Tibial nerve (tissue), 4 donors: Measurements from ENCODE around the gene RAPGEF5.

Source experiments
- CTCF ChIP-seq, 5 experiments: fragments of 200-600 bp in 3 of 5; fragments of 450-650 bp in 2 of 5; sonication (generic) in 3 of 5; IDR thresholded peaks; one replicate each; pipeline ENCODE4 v1.5.1; 2016 to 2019; ENCODE audit warnings: antibody characterized with exemption in 5 of 5, mild to moderate bottlenecking in 3 of 5, moderate library complexity in 2 of 5
- EP300 ChIP-seq, 2 donors: sonication (generic); formaldehyde crosslinking; IDR thresholded peaks; one replicate each; pipeline ENCODE4 v1.6.1; 2017; ENCODE audit warnings: antibody characterized with exemption in 2 of 2, mild to moderate bottlenecking in 1 of 2
- POLR2A ChIP-seq, 2 donors: fragments of 450-650 bp; IDR thresholded peaks; one replicate each; pipeline ENCODE4 v1.6.1; 2017; ENCODE audit warnings: antibody characterized with exemption in 2 of 2, mild to moderate bottlenecking in 2 of 2, moderate library complexity in 2 of 2

GRCh38 chr7:22386206-22386858, 29.4 kb upstream of the RAPGEF5 start:
- TF ChIP-seq CTCF (IDR thresholded peaks at IDR 0.05) = no peak
- no peak for TF ChIP-seq EP300 (IDR thresholded peaks at IDR 0.05)
- TF ChIP-seq POLR2A (IDR thresholded peaks at IDR 0.05) = no peak
